LNCAP (cell line): ENCODE measurements around the gene NDUFS6.

ENCODE experiments used
- TF ChIP-seq, protein P1 (sequence below): fragments of 450-650 bp; IDR thresholded peaks from 2 replicates; pipeline ENCODE4 v1.5.1; 2017; ENCODE audit warnings: mild to moderate bottlenecking

The NDUFS6 gene

DNA sequence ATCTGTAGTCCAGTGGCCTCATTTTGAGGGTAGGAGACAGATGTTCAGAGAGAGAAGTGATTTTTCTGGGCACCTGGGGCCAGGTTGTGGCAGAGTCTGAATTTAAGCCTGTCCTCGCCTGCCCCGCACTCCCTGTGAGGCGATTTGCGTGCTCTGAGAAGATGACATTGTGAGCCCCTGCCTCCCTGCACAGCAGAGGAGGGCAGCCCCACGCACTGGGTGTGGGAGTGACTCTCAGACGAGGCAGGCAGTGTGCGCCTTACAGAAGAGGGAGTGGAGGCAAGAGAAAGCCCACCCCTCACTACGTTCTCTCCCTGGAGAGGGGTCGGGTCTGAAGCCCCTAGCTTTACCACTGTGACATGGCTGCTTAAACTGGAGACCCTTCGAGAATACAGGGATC lies 45.8 kb downstream of the NDUFS6 start:
- TF ChIP-seq, protein P1, sequence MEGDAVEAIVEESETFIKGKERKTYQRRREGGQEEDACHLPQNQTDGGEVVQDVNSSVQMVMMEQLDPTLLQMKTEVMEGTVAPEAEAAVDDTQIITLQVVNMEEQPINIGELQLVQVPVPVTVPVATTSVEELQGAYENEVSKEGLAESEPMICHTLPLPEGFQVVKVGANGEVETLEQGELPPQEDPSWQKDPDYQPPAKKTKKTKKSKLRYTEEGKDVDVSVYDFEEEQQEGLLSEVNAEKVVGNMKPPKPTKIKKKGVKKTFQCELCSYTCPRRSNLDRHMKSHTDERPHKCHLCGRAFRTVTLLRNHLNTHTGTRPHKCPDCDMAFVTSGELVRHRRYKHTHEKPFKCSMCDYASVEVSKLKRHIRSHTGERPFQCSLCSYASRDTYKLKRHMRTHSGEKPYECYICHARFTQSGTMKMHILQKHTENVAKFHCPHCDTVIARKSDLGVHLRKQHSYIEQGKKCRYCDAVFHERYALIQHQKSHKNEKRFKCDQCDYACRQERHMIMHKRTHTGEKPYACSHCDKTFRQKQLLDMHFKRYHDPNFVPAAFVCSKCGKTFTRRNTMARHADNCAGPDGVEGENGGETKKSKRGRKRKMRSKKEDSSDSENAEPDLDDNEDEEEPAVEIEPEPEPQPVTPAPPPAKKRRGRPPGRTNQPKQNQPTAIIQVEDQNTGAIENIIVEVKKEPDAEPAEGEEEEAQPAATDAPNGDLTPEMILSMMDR = no peak

DNA sequence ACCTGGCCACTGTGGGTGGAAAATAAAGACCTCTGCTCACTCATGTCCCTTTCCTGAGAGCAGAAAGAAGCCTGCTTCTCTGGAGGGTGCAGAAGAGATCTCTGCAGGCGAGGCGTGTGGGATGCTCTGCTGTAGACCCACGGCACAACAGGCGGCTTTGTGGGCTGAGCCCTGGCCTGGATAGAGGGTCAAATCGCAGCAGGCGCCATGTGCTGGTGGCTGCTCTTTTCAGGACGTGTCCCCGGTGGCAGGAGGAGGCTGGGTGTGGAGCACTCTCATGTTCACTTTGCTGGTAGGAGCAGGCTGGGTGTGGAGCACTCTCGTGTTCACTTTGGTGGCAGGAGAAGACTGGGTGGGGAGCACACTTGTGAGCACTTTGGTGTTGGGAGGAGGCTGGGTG lies 46.4 kb downstream of the NDUFS6 start:
- TF ChIP-seq, protein P1 = no peak

DNA sequence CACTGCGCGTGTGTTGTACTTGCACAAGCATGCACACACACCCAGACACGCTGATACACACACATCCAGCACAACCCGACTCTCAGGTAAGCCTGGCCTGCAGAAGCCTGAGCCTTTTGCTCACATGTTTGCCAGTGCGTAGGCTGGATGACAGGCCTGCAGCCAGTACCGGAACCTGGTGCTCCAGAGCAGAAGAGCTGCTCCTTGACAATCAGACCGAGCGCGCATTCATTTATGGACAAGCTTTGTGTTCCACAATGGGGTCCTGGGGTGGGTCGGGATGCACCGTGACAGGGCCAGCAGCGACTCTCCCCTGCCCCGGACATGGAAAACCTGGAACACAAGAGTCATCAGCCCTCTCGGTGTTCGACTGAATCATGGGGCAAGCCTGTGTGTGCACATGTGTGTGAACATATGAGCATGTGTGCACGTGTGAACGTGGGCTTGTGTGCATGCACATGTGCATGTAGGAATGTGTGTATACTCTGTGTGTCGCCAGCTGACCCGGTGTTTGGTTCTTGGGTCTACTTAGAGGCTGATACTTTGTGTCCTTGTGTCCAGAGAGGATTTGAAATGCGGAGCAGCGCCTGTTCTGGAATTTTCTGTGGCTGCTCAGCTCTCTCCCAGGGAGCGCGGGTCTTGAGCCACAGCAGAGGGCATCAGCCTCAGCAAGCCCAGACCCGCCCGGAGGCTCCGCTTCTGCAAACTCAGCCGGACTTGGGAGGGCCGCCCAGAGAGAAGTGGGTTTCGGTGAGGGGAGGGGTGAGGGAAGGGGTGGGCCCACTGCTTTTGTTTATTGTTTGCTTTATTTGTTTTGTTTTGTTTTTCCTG lies 49.3 kb downstream of the NDUFS6 start:
- TF ChIP-seq, protein P1 = no peak

DNA sequence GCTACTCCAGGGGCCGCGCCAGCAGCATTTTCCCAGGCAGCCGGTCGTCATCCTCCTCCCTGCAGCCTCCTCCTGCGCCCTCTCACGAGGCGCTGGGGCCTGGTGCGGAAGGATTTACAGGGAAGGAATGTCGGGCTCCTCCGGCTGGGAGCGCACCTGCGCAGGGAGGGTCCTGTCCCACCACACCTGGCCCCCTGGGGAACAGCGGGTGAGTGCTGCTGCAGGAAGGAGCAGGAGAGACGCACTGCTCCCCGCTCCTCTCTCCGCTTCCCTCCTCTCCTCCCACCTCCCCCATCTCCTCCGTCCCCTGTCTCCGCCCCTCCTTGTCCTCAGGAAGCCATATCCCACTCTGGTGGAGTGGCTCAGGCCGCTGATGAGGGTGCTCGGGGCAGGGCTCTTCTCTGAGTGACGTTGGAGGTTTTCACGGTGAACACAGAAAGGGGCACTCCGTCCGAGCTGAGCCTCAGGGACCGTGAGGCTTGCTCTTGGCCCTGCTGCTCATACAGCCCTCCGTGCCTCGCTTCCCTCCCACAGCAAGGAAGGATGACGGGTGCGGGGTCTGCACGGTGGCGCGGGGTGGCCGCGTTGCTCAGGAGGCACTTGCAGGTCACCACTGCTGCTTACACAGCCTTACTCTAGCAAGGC lies 50.2 kb downstream of the NDUFS6 start:
- TF ChIP-seq, protein P1 = no peak

DNA sequence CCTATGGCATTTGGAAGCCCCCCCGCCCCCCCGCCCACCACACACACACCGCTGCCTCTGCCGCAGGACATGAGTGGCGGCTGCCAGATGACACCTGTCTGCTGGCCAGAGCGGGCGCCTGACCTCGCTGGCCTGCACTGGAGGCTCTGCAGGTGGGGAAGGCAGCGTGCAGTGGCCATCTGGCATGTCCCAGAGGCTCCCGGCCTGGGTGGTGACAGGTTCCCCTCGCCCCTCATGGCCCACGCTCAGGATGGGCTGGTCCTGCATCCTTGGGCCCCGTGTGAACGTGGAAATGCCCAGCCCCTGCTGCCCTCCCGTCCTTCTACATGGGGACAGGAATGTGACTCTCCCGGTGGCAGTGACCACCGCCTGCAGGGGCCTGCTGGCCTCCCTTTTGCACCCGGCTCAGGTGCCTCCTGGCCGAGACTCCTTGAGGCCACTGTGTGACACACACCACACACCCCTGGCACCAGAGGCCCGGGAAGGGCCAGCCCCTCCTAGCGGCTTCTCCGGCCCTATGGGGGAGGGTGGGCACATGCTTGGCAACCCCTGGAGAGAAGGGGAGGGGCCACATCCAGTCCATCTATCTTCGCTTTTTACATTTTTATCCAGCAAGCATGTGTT lies 51.2 kb downstream of the NDUFS6 start:
- TF ChIP-seq, protein P1 = no peak

DNA sequence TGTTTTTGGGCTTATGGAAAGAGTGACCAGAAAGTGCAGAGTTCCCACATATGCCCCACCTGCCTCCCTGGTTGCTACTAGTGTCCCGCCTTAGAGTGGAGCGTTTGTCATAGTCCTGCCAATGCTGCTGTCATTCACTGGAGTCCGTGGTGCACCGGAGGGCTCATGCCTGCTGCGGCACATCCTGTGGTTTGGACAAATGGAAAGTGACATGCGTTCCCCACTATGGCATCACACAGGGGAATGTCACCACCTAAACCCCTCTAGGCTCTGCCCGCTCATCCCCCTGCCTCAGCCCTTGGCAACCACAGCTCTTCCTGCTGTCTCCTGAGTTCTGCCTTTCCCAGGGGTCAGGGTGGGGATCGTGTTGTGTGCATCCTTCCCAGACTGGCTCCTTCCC lies 52.3 kb downstream of the NDUFS6 start:
- TF ChIP-seq, protein P1 = no peak

DNA sequence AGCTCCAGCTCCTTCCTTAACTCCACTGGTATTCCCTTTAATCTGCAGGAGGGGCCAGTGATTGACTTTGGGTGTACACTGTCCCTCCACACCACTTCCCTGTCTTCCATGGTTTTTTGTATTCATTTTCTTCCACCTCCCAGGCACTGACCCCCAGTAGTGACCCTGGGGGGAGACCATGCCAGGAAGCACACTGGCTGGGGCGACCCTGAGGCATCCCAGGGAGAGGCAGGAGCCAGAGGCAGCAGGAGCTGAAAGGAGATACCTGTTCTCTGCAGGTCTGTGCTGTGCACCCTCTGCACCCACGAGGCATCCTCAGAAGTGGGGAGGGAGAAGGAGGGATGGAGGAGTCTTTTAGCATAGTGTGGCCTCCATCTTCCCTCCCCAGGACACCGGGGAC lies 53.9 kb downstream of the NDUFS6 start:
- TF ChIP-seq, protein P1 = no peak
